NCI-H748 treated with DMSO at 0.1 percent for 48 hours (cell line): ENCODE data around the gene FBXL20.
"Not testable (repeated sequence)": the region's sequence is repeated elsewhere in the genome, so short reads cannot be mapped to it uniquely, and the experiment has no call there.

Experiments used
- DNase-seq: peaks from one replicate; lab custom pipeline; 2025; lab: John Stamatoyannopoulos, UW

FBXL20 gene

DNA sequence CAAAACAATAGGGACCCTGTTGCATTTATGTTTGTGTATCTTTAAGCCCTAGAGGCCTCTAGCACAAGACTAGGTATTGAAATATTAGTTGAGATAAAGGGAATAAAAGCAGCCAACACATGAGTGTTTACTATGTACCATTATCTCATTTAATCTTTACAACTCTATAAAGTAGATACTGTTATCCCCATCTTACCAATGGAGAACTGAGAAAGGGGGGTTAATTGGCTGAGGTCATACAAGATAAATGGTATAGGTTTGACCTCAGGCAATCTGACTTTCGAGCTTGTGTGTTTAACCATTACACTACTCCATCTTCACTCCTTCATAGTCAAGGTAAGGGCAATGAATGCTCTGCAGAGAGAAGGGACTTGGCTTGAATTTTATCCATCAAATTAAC lies 149.4 kb downstream of the FBXL20 start:
- no peak for DNase-seq

GRCh38 chr17:39250076-39250475 lies 151.3 kb downstream of the FBXL20 start:
- DNase-seq = not testable (repeated sequence)

DNA sequence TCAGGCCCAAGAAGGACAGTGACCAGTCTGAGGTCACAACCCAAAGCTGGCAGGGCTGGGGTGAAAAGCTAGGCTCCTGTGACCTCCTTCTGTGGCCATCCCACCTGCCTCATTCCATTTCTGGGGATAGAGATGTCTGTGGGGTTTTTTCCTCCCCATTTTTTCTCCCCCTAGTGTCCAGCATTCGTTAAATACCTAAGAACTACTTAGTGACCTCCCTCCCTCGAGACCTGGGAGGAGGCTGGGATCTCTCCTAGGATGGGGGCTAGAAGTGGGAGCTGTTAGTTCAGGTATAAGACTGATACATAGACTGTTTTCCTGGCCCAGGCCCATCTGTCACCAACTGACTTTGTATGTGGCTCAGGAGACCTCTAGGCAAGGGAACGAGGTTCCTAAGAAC lies 155.2 kb downstream of the FBXL20 start:
- no peak for DNase-seq

DNA sequence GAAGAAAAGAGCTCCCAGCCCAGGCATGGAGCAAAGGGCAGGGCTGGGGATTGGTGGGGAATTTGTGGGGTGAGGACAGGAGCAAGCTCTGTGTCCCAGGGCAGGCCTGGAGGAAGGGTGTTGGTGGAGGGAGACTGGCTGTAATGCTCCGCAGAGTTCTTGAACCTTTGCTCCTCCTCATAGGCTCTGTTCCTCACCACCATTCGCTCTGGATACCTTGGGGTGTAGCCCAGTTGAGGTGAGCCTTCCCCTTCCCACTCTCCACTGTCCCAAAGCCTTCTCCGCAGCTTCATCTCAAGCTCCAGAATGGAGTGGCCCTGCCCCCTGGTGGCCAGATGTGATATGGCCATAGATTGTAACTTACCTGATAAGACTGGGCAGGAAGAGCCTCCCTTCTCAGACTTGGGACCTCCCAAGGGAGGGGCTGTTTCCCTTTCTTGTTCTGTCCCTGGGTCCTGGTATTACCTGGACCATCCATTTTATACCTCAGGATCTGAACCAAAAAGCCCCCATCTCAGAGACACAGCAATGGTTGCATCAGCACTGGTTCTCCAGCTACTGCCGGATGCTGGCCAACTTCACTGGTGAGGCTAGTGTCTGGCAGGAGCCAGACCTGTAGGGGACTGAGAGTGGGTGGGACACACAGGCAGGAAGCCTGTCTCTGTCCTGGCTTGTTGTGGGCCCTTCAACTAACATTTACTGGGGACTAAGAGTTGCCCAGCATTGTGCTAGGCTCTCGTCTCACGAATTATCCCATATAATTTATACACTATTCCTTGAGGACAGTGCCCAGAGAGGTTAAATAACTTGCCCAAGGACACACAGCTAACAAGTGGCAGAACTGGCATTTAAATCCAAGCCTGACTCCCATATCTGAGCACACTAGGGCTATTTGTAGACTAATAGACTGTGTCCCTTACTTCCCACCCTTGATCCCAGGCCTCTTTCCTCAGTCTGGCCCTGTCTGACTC lies 156.5 kb downstream of the FBXL20 start:
- peak; percentile 56 for DNase-seq

GRCh38 chr17:39244016-39244599 lies 157.3 kb downstream of the FBXL20 start:
- DNase-seq = no peak

GRCh38 chr17:39243155-39243554 lies 158.3 kb downstream of the FBXL20 start:
- DNase-seq = no peak

DNA sequence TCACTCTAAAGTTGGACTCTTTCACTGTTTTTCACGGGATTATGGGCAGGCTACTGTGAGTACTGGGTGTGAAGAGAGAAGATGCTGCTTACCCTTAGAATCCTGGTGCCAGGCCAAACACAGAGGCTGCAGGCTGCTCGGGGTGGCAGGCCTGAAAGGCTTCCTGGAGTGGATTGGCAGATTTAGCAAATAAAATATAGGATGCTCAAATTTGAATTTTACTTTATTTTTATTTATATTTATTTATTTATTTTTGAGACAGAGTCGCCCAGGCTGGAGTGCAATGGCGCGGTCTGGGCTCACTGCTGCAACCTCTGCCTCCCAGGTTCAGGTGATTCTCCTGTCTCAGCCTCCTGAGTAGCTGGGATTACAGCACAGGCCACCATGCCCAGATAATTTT lies 160.8 kb downstream of the FBXL20 start:
- no peak for DNase-seq

GRCh38 chr17:39239640-39240314 lies 161.6 kb downstream of the FBXL20 start:
- DNase-seq = peak; percentile 24

DNA sequence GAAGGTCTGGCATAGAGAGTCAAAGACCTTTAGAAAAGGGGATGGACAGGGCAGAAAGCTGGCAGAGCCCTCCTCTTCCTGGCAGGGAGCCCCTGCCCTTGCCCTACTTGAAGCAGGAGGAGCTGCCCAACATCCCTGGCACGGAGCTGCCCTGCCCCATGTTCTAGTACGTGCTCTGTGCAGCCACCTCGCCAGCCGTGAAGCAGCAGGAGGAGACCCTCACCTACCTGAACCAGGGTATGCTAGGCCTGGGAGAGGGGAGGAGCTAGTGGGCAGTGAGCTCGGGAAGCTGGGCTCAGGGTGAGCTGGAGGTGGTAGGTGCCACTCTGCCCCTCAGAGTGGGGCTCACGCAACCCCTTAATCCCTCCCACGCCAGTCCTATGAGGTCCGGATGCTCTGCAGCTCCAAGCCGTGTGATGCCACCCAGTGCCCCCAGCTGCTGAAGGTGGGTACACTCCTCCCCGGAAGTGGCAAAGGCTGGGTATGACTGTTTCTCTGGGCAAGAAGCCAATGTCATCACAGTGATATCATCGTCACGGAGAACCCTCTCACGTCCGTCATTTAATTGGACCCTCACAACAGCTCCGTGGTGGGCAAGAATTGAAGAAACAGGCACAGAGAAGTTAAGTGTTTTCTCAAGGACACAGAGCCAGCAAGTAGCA lies 163.0 kb downstream of the FBXL20 start:
- peak; percentile 8 for DNase-seq

DNA sequence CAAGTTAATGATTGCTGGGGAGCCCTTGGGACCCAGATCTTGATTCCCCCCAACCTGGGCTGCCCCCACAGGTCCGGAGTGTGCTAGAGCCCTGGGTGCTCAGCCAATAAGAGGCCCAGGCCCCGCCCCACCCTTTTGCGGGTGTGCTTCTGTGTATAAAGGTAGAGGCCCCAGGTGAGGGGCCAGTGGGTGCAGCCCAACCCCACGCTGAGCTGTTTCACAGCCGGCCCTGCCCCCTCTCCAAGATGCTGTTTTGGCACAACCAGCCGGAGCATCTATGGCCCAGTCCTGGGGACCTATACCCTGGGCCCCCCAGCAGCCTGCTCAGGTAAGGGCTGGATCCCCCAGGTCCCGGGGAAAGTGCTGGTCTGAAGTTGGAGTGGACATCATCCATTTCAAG lies 163.8 kb downstream of the FBXL20 start:
- no peak for DNase-seq

DNA sequence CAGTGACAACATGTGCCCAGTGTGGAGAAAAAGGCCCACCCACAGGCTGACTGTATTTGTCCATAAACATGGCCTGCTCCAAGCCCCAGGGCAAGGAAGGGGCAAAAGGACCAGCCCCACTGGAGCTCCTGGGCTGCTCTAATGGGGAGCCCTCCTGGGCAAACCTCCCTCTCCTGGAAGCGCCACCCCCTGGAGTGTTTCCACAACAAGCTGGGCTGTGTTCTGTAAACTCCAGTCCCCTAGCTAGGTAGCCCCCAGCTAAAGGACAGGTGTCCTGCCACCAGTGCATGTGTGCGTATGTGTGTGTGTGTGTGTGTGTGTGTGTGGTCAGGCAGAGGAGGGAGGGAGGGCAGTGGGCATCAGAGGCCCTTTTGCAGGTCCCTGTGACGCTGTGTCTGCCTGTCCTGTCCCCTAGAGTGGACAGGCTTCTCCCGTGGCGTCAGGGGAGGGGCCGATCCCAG lies 164.4 kb downstream of the FBXL20 start:
- DNase-seq = no peak

DNA sequence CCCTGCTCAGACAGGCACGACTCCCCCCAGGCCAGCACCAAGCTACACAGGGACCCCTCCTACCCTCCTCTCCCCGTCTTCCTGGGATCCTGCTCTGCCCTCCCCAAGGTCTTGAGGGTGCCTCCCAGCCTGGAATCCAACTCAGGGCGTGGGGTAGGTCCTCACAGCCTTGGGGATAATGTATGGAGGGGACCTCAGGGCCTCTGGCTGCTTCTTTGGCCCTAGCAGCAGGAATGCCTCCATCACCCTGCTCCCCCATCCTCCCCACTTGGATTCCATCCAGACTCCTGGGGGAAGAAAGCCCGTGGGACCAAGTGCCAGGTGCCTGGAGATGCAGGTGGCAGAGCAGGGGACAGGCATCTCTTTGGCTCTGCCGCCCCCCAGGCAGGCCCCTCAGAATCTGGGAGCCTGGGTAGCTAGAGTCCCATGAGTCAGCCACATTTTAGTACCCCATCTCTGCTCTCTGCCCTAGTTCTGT lies 164.9 kb downstream of the FBXL20 start:
- no peak for DNase-seq

DNA sequence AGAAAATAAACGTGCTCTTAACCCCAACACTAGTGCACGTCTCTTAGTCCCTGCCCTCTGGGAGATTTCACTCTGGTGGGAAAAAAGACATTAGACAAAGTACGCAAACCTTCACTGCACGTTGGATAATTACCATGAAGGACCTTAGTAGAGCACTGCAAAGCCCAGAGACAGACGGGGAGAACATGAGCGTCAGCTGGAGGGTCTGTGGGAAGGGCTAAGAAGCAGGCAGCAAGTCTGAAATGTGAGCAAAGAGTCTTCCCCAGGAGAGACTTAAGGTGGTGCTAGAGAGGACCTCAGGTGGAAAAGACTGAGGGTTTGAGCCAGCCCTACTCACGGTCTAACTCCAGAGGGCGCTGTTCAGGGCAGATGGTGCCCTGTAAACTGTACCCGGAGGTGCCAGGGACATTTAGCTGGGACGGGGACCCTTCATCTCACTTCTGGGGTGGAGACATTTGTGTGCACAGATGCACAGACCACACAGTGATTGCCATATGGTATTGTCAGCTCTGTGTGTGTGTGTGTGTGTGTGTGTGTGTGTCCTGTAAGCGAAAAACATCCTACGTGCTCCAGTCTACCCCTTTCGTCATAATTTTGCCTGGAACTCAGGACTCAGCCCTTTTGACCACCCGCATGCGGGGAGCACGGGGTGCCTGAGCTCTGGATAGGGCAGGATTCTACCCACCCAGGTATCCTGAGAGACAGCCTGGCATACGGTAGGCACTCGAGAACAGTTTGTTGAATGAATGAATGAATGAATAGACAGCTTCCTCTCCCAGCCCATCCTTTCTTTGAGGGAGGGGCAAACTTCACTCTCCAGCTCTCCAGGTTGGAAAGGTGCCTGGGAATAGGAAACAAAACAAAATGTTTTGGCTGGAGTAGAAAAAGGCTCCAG lies 165.6 kb downstream of the FBXL20 start:
- peak; percentile 39 for DNase-seq

DNA sequence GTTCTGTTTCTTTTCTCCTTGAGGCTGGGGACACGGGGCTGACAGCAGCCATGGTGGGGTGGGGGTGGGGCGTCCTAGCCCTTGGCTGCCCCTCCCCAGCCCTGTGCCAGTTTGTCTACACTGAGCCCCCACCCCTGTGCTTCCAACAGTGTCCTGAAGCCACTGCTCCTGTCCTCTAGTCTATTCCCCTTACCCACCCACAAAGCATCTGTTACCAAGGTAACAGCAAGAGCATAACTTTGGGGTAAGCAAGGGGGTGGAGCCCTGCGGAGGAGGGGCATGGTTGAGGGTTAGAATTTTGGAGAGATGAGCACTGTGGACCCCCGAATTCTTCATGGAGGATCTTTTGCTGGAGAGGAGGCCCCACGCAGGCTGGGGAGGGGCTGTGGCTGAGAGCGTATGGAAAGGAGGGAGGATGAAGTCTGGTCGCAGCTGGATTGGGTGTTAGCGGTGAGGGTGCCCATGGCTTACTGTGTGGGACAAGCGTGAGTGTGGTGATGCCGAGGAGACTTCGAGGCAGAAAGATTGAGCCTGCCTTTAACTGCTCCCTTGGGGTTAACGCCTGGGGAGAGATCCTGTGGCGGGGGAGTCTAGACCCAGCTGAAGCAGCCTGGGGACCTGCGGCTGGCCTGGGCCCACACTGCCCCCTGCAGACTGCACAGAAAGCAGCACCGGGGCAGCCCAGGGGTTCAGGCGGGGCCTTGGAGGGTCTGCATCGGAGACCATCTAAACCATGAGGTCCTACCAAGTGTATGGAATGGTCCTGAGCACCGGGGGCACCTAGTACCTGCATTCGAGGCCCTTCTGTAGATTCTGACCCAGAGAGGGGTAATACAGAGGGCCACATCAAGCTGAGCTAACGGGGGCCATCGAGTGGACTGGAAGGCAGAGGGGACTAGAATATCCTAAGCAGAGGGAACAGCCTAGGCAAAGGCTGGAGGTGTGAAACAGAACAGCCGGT lies 169.6 kb downstream of the FBXL20 start:
- no peak for DNase-seq

GRCh38 chr17:39231091-39231561 lies 170.3 kb downstream of the FBXL20 start:
- DNase-seq = no peak

DNA sequence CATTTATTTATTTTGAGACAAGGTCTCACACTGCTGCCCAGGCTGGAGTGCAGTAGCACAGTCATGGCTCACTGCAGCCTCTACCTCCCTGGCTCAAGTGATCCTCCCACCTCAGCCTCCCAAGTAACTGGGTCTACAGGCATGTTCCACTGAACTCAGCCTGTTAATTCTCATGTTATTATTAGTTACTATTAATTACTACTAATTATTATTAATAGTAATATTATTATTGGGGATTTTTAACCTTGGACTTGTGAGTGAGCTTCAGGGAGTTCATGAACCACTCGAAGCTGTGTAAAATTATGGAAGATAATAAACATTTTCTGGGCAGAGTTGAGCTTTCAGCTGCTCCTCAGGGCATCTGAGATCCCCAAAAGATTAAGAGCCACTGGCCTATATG lies 171.1 kb downstream of the FBXL20 start:
- no peak for DNase-seq

GRCh38 chr17:39229274-39229913 lies 172.0 kb downstream of the FBXL20 start:
- no peak for DNase-seq

- no peak for DNase-seq
Measured at GRCh38 chr17:39227364-39227919, 174.0 kb downstream of the FBXL20 start.
